Subcutaneous adipose tissue (tissue), 4 donors: ENCODE measurements around the gene PGP. TPM values are rescaled to one million over a fixed set of nuclear protein-coding genes. Genes with fewer than 3 reads are reported as not detected.

Experiments
- total RNA-seq, 4 donors: library from RNA; depleted of rRNA; stranded (reverse); fragments of >200 nt; gene quantifications; one replicate each; pipeline ENCODE4 v1.1.0, GENCODE V29; 2016
- TF ChIP-seq, protein P1 (sequence below): fragments of 450-650 bp; IDR thresholded peaks from one replicate; pipeline ENCODE4 v1.5.1; 2016; ENCODE audit warnings: low read depth, mild to moderate bottlenecking, control low read depth, antibody characterized with exemption, moderate library complexity

PGP gene
- total RNA-seq, 4 donors from 2014 or later, result 7.7 to 21.1 (median 10.3) TPM

DNA sequence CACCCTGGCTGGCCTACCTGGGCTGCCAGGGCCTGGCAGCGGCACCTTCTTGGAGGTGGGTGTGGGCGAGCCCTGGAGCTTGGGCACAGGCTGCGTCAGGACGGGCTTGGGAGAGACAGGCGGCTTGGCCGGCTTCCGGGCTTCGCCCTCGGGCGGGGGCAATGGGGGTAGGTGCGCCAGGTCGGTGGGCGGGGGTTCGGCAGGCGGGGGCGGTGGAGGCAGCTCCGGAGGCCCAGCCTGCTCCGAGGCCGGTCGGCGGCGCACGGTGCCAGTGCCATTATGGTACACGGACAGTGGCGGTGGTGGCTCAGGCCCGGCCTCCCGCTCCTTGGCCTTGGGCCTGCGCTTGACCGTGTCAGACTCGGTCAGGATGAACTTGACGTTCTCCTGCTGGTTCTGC lies 35.1 kb downstream of the PGP start:
- TF ChIP-seq, protein P1, sequence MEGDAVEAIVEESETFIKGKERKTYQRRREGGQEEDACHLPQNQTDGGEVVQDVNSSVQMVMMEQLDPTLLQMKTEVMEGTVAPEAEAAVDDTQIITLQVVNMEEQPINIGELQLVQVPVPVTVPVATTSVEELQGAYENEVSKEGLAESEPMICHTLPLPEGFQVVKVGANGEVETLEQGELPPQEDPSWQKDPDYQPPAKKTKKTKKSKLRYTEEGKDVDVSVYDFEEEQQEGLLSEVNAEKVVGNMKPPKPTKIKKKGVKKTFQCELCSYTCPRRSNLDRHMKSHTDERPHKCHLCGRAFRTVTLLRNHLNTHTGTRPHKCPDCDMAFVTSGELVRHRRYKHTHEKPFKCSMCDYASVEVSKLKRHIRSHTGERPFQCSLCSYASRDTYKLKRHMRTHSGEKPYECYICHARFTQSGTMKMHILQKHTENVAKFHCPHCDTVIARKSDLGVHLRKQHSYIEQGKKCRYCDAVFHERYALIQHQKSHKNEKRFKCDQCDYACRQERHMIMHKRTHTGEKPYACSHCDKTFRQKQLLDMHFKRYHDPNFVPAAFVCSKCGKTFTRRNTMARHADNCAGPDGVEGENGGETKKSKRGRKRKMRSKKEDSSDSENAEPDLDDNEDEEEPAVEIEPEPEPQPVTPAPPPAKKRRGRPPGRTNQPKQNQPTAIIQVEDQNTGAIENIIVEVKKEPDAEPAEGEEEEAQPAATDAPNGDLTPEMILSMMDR, result no peak

DNA sequence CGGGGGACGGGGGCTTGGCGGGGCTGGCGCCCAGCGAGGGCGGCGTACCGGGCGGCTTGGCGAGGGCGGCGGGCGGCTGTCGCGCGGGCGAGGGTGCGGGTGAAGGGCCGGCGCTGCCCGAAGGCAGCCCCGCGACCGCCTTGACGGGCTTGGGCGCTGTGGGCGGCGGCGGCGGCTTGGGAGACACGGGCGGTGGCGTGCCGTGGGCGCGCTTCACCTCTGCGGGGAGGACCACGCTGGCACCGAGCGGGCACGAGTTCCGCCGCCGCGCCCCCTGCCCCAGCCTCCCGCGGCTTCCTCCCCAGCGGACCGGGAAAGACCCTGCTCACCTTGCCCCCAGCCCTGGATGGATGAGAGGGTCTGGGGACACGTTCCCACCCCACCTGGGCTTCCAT lies 35.5 kb downstream of the PGP start:
- TF ChIP-seq, protein P1, result no peak

DNA sequence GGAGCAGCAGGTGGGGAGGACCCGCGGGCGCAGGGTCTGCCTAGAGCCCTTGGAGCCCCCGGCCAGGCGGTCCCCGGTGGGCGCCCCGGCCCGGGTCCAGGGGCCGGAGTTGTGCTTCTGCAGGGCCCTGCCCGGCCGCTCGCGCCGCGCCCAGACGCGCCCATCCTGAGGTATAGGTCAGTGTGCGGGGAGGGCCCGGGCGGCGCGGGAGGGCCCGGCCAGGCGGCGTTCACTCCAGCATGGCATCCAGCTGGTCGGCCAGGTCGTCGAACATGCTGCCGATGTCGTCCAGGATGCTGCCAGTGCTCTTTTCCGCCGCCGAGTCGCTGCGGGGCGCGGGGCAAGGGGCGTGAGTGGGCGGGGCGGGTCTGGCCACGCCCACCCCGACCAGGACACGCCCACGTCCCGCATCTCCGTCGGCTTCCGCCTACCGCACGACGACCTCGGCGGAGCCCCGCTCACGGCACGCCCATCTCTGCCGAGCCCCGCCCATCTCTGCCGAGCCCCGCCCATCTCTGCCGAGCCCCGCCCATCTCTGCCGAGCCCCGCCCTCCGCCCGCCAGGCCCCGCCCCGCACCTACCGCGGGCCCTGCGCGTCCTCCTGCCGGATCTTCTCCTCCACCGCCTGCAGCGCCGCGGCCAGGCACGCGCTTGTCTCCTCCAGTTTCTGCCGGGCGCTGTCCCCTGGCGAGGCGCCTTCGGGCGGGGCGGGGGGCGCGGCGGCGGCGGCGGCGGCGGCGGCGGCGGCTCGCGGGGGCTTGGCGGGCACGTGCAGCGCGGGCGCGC lies 36.1 kb downstream of the PGP start:
- TF ChIP-seq, protein P1, result no peak

DNA sequence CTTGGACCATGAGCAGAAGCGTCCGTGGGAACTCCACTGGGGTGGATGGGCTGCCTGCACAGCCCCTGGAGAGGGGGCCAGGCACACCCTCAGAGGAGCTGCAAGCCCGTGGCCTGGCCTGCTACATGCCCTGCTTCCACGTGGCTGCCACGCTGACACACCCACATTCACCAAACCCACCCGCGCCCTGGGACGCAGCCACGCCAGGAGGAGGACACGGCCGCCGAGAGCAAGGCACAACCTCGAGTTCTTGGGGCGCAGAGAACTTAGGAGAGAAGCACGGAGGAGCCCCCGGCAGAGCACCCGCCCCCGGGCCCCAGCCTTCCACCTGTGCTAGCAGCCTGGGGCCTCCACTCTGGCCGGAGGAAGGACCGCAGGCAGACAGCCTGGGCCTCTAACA lies 37.1 kb downstream of the PGP start:
- TF ChIP-seq, protein P1, result no peak

DNA sequence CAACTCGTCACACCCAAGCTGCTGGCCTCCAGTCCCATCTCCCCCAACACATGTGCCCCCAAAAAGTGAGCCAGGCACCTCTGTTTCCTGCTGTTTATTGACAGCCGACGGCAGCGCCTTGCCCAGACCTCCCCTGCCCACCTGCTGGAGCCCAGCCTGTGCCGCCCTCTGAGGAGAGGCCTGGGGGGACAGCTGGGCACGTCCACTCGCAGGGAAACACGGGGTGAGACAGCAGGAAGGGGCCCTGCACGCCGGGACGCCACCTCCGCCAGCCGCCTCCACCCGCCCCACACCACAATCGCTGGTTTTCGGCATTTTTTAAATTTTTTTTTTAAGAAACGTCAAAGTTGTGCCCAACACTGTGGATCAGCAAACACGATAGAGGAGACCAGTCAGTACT lies 37.5 kb downstream of the PGP start:
- TF ChIP-seq, protein P1, result no peak

DNA sequence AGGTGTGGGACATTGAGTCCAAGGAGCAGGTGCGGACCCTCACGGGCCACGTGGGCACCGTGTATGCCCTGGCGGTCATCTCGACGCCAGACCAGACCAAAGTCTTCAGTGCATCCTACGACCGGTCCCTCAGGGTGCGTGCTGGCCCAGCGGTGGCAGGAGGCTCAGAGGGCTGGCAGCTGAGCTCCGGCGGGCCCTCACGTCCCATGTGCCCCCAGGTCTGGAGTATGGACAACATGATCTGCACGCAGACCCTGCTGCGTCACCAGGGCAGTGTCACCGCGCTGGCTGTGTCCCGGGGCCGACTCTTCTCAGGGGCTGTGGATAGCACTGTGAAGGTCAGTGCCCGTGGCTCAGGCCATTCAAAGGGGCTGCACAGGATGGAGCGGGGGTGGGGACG lies 38.6 kb downstream of the PGP start:
- TF ChIP-seq, protein P1, result no peak

DNA sequence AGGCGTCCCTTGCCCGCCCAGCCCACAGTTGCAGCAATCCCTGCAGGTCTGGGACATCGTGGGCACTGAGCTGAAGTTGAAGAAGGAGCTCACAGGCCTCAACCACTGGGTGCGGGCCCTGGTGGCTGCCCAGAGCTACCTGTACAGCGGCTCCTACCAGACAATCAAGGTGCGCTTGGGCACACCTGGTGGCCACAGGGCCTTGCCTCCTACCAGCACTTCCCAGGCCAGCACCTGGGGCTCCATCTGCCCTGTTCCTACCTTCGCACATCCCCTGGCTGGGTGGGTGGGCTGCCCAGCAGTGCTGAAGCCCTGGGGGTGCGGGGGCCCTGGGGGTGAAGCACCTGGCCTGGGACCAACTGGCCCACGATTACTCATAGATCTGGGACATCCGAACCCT lies 39.2 kb downstream of the PGP start:
- TF ChIP-seq, protein P1, result no peak
